ENCODE results near the gene C1QL3.
A peak's percentile ranks its signal among the peaks of the same experiment; 100 is the strongest.

Gene C1QL3

GRCh38 chr10:16491933-16492332, 29.7 kb downstream of the C1QL3 start:
- DNase-seq, result peak; percentile 4

- no peak for DNase-seq
These were observed 31.2 kb downstream of the C1QL3 start for GRCh38 chr10:16490511-16490910.

- no peak for DNase-seq
These were observed 38.3 kb downstream of the C1QL3 start for GRCh38 chr10:16483241-16483917.

GRCh38 chr10:16481052-16481728, 40.5 kb downstream of the C1QL3 start:
- DNase-seq, result no peak

GRCh38 chr10:16478801-16479200, 42.9 kb downstream of the C1QL3 start:
- no peak for DNase-seq

GRCh38 chr10:16477757-16478156, 43.9 kb downstream of the C1QL3 start:
- no peak for DNase-seq

- no peak for DNase-seq
These were observed 48.9 kb downstream of the C1QL3 start for GRCh38 chr10:16472828-16473227.

GRCh38 chr10:16470747-16471146, 50.9 kb downstream of the C1QL3 start:
- no peak for DNase-seq

- no peak for DNase-seq
These were observed 55.7 kb downstream of the C1QL3 start for GRCh38 chr10:16466001-16466400.
